ENCODE results near the gene PLCL2. TPM values are rescaled to one million over a fixed set of nuclear protein-coding genes. Genes with fewer than 3 reads are reported as not detected.

Gene PLCL2
- total and polyA plus RNA-seq, 2 donors (not counting 1 experiment from before 2014, with no cell fraction given), result 4.0 to 11.9 TPM

DNA sequence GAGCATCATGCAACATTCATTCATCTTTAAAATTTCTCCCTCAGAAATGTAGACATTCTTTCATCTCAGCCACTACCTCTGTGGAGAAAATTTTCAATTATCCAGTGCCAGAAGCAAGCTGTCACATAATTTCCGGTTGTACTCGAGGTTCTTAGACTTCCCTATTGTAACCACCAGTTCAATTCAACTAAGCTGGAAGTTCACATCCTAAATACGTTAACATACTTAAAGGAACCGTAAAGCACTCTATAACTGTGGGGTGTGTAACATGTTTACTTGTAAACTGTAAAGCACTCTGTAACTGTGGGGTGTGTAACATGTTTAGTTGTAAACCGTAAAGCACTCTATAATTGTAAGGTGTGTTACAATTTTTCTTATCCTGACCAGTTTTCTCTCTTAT is 150.3 kb downstream of the PLCL2 start:
- no peak for DNase-seq (ENCODE audit: low read depth in 2 of 2)
- no peak overlapping the region for H2AFZ ChIP-seq (ENCODE audit: low read length)
- H3K27ac ChIP-seq (ENCODE audit: insufficient read depth, low read length), result no peak overlapping the region
- no peaks in the 10 kb centered on the region for H3K27me3 ChIP-seq (ENCODE audit: control insufficient read depth, insufficient read depth, low read length)
- TF ChIP-seq, protein P1, sequence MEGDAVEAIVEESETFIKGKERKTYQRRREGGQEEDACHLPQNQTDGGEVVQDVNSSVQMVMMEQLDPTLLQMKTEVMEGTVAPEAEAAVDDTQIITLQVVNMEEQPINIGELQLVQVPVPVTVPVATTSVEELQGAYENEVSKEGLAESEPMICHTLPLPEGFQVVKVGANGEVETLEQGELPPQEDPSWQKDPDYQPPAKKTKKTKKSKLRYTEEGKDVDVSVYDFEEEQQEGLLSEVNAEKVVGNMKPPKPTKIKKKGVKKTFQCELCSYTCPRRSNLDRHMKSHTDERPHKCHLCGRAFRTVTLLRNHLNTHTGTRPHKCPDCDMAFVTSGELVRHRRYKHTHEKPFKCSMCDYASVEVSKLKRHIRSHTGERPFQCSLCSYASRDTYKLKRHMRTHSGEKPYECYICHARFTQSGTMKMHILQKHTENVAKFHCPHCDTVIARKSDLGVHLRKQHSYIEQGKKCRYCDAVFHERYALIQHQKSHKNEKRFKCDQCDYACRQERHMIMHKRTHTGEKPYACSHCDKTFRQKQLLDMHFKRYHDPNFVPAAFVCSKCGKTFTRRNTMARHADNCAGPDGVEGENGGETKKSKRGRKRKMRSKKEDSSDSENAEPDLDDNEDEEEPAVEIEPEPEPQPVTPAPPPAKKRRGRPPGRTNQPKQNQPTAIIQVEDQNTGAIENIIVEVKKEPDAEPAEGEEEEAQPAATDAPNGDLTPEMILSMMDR (conservative IDR thresholded peaks at IDR 0.05 in 1 of 2, IDR thresholded peaks at IDR 0.05 in 1 of 2; ENCODE audit: low read depth in 1 of 2, low read length in 2 of 2), result no peak
- no peak for TF ChIP-seq EZH2 (IDR thresholded peaks at IDR 0.05; ENCODE audit: low read length, missing control alignments)
- H3K9me3 ChIP-seq (ENCODE audit: control insufficient read depth, insufficient read depth, low read depth, low read length), result no peaks in the 10 kb centered on the region
- H3K9ac ChIP-seq (ENCODE audit: insufficient read depth, low read length), result no peak overlapping the region
- H3K4me3 ChIP-seq (replicated peaks in 1 of 4; ENCODE audit: control extremely low read depth in 1 of 4, insufficient read depth in 1 of 4, low read depth in 3 of 4, low read length in 4 of 4), result no peak overlapping the region
- H3K4me1 ChIP-seq (ENCODE audit: control insufficient read depth, extremely low read depth, insufficient read depth, low read length), result no peaks in the 10 kb centered on the region
- no peak overlapping the region for H3K4me2 ChIP-seq (ENCODE audit: extremely low read depth, insufficient read depth, low read length)
- H3K79me2 ChIP-seq (ENCODE audit: control insufficient read depth, insufficient read depth, low read length), result no peaks in the 10 kb centered on the region
- H4K20me1 ChIP-seq (ENCODE audit: control insufficient read depth, extremely low read depth, insufficient read depth, low read length), result no peaks in the 10 kb centered on the region
- no peaks in the 10 kb centered on the region for H3K36me3 ChIP-seq (ENCODE audit: control insufficient read depth, insufficient read depth, low read length)

DNA sequence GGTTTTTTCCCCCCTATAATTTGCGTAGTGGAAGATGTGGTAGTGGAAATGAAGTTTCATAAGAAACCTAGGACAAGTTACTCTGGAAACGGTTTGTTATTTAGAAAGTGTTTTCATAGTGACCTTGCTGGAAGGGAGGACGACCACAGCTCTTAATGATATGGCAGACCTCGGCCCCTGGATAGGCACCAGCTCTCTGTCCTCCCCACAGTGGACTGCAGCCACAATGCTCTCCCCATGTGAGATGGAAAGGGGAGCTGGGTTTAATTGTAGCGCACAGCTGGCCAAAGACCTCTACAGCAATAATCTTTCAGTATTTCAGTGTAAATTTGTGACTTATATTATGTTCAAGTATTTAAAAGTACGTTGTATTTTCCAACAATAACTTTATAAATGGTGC is 151.2 kb downstream of the PLCL2 start:
- H3K4me1 ChIP-seq (ENCODE audit: control insufficient read depth, extremely low read depth, insufficient read depth, low read length), result no peaks in the 10 kb centered on the region
- DNase-seq (ENCODE audit: low read depth in 2 of 2), result no peak

DNA sequence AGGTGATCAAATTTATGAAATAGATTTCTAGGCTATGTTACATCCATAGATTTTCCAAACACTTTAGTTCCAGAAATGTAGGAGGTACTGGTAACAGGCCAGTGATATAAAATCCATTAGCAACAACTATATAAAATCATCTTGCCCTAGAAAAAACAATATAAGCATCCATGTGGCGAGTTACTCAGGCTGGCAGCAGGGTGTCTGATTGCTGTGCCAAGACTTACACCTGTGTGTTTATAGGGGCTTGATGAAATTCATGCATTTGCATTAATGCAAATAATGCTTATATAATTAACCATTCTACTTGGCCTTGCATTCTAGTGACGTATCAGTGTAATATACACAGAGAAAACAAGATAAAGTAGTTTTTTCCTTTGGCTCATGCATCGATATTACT is 153.4 kb downstream of the PLCL2 start:
- no peak overlapping the region for H3K4me3 ChIP-seq (replicated peaks in 1 of 4; ENCODE audit: control extremely low read depth in 1 of 4, insufficient read depth in 1 of 4, low read depth in 3 of 4, low read length in 4 of 4)
- no peaks in the 10 kb centered on the region for H3K36me3 ChIP-seq (ENCODE audit: control insufficient read depth, insufficient read depth, low read length)
- no peak overlapping the region for H2AFZ ChIP-seq (ENCODE audit: low read length)
- no peaks in the 10 kb centered on the region for H3K79me2 ChIP-seq (ENCODE audit: control insufficient read depth, insufficient read depth, low read length)
- DNase-seq (ENCODE audit: low read depth in 2 of 2), result no peak
- H3K9me3 ChIP-seq (ENCODE audit: control insufficient read depth, insufficient read depth, low read depth, low read length), result no peaks in the 10 kb centered on the region
- H3K4me2 ChIP-seq (ENCODE audit: extremely low read depth, insufficient read depth, low read length), result no peak overlapping the region
- H3K9ac ChIP-seq (ENCODE audit: insufficient read depth, low read length), result no peak overlapping the region
- H4K20me1 ChIP-seq (ENCODE audit: control insufficient read depth, extremely low read depth, insufficient read depth, low read length), result no peaks in the 10 kb centered on the region
- H3K27ac ChIP-seq (ENCODE audit: insufficient read depth, low read length), result no peak overlapping the region
- H3K27me3 ChIP-seq (ENCODE audit: control insufficient read depth, insufficient read depth, low read length), result no peaks in the 10 kb centered on the region
- TF ChIP-seq, protein P1 (conservative IDR thresholded peaks at IDR 0.05 in 1 of 2, IDR thresholded peaks at IDR 0.05 in 1 of 2; ENCODE audit: low read depth in 1 of 2, low read length in 2 of 2), result no peak
- no peak for TF ChIP-seq EZH2 (IDR thresholded peaks at IDR 0.05; ENCODE audit: low read length, missing control alignments)
- no peaks in the 10 kb centered on the region for H3K4me1 ChIP-seq (ENCODE audit: control insufficient read depth, extremely low read depth, insufficient read depth, low read length)

More for the DNA sequence above, 151.2 kb downstream of the PLCL2 start:
- Histone ChIP-seq H3K79me2 (ENCODE audit: control insufficient read depth, insufficient read depth, low read length) (no peaks in the 10 kb centered on the region), H3K36me3 (ENCODE audit: control insufficient read depth, insufficient read depth, low read length) (no peaks in the 10 kb centered on the region), H3K27ac (ENCODE audit: insufficient read depth, low read length) (no peak overlapping the region), H3K9ac (ENCODE audit: insufficient read depth, low read length) (no peak overlapping the region), H2AFZ (ENCODE audit: low read length) (no peak overlapping the region), H3K27me3 (ENCODE audit: control insufficient read depth, insufficient read depth, low read length) (no peaks in the 10 kb centered on the region), H4K20me1 (ENCODE audit: control insufficient read depth, extremely low read depth, insufficient read depth, low read length) (no peaks in the 10 kb centered on the region), H3K4me2 (ENCODE audit: extremely low read depth, insufficient read depth, low read length) (no peak overlapping the region), H3K4me3 (replicated peaks in 1 of 4; ENCODE audit: control extremely low read depth in 1 of 4, insufficient read depth in 1 of 4, low read depth in 3 of 4, low read length in 4 of 4) (no peak overlapping the region), H3K9me3 (ENCODE audit: control insufficient read depth, insufficient read depth, low read depth, low read length) (no peaks in the 10 kb centered on the region)
- TF ChIP-seq EZH2 (IDR thresholded peaks at IDR 0.05; ENCODE audit: low read length, missing control alignments), result no peak
- TF ChIP-seq, protein P1 (conservative IDR thresholded peaks at IDR 0.05 in 1 of 2, IDR thresholded peaks at IDR 0.05 in 1 of 2; ENCODE audit: low read depth in 1 of 2, low read length in 2 of 2), result no peak
